GM19452 (cell line): ENCODE results near the gene MAT2A.
"Not testable (repeated sequence)": the region's sequence is repeated elsewhere in the genome, so short reads cannot be mapped to it uniquely, and the experiment has no call there.

Source experiments
- ATAC-seq: cut with Tn5 transposase; IDR thresholded peaks from one replicate; pipeline ENCODE4 v1.9.1; 2021; ENCODE audit not compliant: unreplicated experiment

The MAT2A gene

DNA sequence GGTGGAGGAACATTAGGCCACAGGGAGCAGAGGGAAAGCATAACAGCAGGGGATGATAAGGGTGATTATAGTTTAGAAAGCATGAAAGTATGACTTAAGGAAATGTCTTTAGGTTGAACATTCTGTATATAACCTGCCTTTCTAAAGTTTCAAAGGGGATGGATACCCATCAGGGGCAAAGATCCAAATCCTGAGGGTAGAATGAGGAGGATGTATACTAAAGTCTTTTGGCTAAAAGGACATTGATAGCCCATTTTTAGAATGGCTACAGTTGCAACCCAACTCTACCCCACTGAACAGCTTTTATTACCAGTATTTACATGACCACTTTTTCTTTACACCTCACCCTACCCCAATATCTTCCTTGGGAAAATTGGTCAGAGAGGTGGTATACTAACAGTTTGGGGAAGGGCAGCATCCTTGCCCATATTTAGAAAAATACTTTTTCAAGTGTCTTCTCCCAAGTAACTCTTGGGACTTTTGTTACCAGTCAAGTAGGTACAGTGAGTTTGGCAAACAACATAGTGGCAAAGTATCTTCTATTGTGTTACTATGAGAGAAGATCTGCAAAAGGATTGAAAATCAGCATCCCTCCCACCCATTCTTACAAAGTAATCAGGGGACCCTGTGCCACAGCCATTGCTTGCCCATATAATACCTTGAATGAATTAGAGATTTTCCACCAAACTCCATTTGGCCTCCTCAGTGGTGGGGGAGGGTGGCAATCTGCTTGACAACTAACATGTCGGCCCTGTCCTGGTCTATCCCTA lies 8.3 kb downstream of the MAT2A start:
- ATAC-seq: no peak

DNA sequence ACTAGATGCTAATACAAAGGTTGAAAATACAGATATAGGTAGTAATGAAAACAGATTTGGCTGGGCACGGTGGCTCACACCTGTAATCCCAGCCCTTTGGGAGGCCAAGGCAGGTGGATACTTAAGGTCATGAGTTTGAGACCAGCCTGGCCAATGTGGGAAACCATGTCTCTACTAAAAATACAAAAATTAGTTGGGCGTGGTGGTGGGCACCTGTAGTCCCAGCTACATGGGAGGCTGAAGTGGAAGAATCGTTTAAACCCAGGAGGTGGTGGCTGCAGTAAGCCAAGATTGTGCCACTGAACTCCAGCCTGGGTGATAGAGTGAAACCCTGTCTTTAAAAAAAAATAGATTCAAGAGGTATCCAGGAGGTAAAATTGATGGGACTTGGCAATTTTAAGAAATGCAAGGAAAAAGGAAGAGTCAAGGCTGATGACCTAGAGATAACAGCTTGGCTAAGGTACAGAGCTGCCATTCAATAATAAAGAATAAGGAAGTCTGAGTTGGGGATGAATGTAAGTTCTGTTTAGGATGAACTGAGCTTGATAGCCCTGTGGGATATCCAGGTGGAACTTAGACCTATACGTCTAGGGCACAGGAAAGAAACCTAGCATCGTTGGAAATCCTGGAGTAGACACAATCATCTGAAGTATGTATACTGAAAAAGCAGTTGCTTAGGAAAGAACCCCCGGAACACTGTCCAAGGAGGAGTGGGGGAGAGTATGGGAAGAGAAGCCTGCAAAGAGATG lies 9.1 kb downstream of the MAT2A start:
- ATAC-seq: no peak

DNA sequence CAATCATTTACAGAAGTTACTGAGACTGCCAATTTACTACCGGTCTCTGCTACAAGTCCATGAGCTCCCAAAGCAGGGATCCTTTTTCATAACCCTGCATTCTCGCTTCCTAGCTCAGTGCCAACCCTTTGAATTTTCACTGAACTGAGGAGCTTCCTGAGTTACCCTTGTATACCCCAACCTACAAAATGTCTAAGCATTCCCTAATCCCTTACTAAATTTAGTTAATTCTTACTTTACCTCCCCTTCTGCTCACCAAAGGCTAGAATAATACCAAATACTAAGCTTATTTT lies 9.6 kb downstream of the MAT2A start:
- ATAC-seq: no peak

DNA sequence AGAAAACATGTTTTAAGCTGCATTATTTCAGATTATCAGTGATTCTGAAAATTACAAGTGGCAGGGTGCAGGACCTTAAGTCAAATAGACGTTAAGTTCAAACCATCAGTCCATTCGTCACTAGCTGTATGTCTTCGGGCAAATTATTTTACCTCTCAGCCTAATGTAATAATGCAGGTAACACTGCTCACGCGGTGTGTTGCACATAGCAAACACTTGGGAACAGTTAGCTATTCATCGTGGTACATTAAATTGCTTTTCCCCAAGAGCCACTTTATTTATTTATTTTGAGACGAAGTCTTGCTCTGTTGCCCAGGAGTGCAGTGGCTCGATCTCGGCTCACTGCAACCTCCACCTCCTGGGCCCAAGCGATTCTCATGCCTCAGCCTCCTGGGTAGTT lies 10.1 kb downstream of the MAT2A start:
- ATAC-seq: no peak

DNA sequence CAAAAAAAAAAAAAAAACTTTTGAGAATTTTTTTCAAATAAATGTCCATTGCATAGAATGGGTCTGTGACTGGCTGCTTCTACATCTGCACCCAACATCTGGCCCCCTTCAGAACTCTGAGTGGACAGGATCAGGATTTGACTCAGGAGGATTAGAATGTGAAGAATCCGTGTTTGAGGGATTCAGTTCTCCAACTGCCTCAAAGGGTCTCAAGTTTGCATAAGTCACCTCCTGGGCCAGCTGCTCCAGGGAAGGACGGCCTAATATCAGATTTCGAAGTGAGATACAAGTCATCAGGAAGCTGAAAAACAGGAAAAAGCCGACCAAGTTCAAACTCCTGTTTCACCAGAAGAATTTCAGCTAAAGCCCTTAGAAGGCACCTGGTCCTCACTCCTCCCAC lies 10.9 kb downstream of the MAT2A start:
- ATAC-seq: no peak

DNA sequence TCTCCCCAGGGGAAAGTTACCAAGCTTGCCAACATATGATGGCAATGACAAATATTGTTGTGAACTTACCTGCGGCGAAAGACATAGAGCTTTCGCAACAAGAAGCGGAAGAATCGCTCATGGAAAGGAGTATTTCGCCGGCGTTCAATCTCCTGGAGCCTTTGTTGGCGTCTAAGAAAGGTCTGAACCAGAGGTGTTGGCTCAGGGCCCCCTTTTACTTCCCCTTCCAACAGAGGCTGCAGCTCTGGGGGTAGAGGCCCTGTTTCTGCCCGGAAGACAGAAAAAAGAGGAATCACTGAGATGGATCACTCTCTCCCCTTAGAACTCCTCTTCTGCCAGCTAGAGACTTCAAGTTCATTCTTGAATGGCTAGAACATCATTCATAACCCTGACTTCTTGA lies 11.5 kb downstream of the MAT2A start:
- no peak for ATAC-seq

DNA sequence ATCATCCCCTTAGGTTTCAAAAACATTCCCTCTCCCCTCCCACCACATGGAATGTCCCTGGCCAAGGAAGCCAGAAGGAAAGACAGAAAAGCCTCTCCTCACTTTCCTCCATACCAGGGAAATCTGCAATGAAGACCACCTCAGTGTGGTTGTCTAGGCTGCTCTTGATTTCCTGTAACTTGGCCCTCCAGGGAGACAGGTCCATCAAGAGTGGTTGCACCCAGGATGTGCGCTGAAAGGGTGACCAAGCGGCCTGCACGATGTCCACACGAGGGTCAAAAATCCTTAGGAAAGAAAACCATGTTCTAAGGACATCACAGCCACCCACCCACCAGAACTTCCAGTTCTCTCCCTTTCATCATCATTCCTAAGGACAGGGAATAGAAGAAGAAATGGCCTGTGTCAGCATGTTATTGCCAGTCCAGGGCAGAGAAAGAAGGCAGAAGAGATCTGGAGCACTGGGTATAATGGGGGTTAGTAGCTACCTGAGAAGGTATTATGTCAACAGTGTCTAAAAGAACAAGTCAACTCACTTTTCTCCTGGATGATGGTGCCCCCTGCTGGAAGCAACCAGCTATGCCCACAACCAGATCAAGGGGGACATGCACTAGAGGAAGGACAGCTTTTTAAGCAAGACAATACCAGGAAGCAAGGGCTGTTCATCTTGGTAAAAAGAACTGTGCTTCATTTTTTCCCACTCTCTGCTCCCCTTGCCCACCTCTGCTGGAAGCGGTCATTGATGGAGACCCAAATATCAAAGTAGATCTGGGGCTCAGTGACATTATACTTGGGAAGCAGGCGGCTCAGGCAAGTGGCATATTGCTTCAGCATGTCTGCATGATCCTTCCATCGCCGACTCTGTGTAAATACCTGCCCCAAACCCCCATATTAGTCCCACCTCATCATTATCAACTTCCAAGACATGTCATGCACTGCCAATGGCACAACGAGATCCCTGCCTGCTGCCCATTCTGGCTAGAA lies 13.0 kb downstream of the MAT2A start:
- no peak for ATAC-seq

DNA sequence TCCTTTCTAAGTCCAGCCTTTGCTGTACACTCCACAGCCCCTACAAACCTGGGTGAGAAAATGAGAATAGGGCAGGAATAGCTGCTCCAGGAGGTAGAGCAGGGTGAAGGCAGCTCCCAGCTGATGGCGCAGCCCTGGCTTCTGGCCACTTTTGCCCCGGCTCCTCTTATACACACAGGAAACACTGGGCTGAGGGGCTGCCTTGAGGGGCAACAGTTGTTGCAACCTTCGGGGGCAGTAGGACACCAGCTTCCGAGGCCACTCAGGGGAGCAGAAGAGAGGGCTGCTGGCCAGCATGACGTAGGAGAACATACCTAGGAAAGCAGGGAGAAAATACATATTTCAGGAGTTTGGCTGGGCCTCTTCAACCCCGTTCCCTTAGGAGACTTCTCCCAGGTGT lies 14.2 kb downstream of the MAT2A start:
- ATAC-seq: no peak

DNA sequence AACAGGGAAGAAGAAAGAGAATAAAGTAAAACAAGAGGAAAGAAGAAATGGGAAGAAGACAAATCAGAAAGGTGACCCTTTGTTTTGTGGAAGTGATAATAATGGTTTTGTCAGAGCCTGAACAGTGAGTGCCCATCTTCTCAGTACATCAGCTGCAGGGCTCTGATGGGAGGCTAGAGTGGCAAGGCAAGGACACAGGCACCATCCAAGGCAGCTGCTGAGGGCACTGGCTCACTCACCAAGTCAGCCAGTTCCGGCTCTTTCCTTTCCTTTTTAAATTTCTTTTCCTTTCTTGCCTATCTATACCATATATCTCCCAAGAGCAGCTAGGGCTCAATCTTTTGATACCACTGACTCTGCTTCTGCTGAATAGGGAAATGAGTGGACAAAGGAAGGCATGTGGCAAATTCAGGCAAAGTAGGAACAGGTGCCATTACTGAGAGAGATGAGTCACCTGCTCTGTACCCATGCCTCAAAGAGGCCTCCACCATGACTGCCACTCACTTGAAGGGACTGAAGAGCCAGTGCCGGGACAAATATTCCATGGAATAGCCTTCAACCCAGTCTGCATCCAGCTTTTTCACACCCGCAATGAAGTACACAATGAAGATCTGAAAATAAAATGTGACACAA lies 16.1 kb downstream of the MAT2A start:
- no peak for ATAC-seq

DNA sequence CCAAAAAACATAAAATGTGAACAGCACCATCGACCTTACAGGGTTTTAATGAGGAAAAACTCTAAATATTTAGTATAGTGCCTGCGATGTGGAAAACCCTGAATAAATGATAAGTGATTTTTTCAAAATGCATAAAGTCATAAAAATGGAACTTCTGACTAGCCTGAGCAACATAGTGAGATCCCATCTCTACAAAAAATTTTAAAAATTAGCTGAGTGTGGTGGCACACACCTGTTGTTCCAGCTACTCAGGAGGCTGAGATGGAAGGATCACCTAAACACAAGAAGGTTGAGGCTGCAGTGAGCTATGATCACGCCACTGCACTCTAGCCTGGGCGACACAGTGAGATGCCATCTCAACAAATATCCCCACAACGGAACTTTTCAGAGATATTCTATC lies 18.2 kb downstream of the MAT2A start:
- ATAC-seq: no peak

DNA sequence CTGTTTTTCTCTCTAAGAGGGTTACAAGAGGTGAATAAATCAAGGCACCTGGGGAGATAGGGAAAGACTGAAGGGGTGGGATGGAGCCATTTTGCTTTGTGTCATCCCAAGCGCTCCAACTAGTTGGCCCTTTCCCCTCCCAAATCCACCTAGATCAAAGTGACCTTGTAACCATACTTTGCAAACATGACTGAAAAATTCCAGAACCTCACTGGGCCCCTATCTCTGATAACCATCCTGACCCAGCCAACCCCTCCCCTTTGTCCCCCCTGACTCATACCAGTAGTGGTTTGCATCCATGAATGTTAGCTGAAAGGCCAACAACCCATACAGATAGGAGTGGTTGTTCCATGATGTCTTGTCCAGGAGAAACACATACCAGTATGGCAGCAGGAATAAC lies 19.2 kb downstream of the MAT2A start:
- ATAC-seq: no peak

DNA sequence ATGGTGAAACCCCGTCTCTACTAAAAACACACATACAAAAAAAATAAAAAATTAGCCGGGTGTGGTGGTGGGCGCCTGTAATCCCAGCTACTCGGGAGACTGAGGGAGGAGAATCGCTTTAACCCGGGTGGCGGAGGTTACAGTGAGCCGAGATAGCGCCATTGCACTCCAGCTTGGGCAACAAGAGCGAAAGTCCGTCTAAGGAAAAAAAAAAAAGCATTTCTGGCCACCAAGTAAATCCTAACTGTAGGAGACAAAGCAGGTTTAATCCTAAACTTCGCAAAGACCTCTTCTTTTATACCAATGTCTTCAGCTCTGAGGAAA lies 21.4 kb downstream of the MAT2A start:
- not testable (repeated sequence) for ATAC-seq

DNA sequence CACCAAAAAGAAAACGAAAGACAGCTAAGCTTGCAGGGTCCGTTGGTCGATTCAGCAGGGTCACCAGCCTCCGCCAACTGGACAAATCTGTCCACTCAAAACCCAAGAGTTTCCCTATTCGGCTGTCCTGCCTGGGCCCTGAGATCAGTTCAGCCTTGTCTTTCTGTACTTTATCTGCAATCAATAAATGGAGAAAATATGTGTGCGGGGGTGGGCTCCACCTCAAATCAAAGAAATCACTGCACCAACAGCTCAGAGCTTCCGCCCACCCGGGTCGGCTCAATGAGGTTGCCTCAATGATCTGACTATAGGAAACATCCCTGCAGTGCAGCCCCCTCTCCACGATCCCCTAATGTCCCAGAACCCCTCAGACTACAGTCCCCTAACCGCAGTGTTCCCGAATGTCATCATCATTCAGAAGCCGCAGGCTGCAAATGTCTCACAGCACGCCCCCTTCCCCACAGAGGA lies 21.9 kb downstream of the MAT2A start:
- ATAC-seq: no peak

DNA sequence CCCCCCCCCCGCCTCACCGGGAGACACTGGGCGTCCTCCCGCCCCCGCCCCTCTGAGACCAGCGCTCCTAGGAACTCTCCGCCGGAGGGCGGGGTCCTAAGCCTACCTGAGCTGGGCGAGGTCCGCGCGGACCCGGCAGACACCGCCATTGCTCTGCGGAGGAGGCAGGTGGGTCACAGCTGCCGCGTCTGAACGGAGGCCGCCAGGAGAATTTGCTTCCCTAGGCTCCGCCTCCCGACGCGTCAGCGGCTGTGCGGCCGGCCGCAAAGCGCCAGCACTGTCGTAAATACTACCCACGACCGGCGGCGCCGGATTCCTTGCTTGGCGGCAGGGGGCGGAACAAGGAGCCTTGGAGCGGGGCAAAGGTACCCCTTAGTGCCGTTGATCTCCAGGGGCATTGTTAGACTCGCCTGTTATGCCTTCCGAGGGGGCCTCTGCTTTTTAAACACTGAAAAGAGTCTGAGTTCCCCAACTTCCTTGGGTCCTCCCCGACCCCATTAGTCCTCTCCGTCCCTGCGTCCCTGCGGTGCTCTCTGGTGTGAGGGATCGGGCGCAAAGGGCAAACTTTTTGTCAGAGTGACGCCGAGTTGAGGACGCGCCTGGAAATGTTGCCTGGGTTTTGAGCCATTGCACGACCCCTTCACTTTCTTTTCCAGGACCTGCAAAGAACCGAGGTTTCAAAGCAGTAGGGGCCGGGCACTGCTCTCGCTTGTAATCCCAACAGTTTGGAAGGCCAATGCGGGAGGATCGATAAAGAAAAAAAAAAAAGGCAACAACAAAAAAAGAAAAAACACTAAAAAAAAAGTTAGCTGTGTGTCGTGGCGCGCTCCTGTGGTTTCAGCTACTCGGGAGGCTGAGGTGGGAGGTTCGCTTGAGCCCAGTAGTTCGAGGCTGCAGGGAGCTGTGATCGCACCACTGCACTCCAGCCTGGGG lies 22.6 kb downstream of the MAT2A start, which contains the start of gene GGCX:
GGCX (minus strand) TSS at position 214 of the 933 bp plus-strand sequence; CDS start at position 149, 65 bp downstream.
- ATAC-seq: peak; percentile 93

DNA sequence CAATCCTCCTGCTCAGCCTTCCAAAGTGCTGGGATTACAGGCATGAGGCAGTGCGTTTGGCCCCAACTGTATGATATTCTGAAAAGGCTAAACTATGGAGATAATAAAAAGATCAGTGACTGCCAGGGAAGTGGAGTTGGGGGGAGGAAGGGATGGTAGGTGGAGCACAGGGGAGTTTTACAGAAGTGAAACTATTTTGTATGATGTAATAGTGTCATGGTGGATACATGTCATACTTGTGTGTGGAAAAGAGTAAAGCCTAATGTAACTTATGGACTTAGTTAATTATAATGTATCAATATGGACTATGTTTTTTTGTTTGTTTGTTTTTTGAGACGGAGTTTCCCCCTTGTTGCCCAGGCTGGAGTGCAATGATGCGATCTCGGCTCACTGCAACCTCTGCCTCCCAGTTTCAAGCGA lies 25.2 kb downstream of the MAT2A start:
- no peak for ATAC-seq

DNA sequence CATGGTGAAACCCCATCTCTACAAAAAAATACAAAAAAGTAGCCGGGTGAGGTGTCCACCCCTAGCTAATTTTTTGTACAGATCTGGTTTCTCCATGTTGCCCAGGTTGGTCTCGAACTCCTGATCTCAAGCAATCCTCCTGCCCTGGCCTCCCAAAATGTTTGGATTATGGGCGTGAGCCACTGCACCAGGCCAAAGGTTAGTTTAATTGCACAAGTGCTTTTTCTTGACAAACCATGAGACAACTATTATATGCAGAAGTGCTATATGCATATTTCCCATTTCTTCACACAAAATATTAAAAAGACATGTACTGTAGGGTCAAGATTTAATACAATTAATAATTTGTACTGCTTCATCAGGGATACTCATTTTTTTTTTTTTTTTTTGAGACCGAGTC lies 27.3 kb downstream of the MAT2A start:
- ATAC-seq: no peak

DNA sequence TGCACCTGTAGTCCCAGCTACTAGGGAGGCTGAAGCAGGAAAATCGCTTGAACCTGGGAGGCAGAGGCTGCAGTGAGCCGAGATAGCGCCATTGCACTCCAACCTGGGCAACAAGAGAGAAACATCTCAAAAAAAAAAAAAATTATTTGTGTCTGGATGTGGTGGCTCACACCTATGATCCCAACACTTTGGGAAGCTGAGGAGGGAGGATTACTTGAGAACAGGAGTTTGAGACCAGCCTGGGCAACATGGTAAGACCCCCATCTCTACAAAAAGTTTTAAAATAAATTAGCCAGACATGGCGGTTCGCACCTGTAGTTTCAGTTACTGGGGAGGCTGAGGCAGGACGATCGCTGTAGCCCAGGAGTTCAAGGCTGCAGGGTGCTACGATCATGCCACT lies 36.8 kb downstream of the MAT2A start:
- ATAC-seq: no peak

DNA sequence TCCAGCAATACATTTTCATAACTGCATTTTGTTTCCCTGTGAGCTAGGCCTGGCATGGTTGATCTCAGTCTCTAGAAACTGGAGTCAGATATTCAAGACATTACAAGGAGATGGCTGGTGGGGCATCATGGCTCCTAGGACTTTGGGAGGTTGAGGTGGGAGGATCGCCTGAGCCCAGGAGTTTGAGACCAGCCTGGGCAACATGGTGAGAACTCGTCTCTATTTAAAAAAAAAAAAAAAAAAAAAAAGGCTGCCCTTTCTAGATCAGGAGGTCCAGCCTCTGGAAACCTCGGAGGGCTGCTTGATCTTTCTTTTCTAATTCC lies 38.1 kb downstream of the MAT2A start:
- ATAC-seq: no peak

DNA sequence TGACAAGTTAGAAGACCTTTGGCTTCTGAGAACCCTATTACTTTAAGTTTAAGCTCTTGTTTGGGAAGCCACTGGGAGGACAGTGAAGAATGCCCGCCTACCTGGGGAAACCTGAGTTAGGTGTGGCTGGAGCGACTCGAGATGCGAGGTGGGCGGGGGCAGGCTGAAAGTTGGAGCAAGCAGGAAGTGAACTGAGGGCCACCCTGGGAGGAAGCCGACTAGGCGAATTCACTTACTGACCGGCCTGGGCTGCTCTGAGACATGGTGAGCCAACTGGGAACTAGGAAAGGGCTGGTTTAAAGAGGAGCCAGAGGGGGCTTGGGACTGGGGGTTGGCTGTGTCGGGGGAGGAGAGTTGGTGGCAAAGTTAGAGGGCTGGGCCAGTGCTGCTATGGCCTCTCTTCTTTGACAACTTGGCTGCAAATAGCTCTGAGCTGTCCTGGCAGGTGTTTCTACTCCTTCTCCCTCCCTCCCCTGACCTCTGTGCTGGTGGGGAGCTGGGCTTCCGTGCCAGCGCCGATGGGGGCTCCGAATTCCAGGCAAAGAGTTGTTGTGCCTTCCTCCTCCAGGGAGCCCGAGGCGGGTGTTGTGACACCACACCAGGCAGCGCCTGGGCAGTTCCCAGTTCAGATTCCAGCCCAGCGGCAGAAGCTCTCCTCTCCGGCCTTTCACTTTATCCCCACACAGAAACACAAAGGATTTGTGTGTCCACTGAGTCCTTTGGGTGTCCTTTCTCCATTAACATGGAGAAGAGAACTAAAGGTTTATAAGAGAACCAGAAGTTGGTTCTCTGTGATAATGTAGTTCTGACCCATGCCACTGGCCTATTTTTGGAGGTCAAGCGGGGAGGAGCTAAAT lies 38.6 kb downstream of the MAT2A start, which contains the start of gene VAMP8:
VAMP8 (plus strand) TSS at position 201 of the 857 bp plus-strand sequence; CDS start at position 262, 61 bp downstream.
- ATAC-seq: no peak
